Measurements from ENCODE around the gene TBR1.

DNA sequence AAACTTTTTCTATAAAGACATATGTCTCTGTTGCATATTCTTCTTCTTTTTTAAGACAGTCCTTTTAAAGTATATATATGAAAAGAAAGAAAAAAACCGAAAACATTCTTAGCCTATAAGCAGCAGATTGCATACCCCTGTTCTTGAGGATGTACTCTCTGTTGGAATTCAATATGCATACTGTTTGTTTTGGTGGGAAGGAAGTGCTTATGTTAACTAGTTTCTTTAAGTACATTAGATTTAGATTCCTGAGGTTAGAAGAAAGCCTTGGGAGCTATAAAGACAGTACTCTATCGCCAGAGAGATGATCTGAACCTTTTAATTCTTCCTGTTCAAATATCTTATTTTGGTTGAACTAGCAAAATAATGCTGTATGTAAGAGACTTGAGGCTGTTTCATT, 46.8 kb upstream of the TBR1 start:
- no peak for TF ChIP-seq CTCF (IDR thresholded peaks at IDR 0.05)
- TF ChIP-seq POLR2A (IDR thresholded peaks at IDR 0.05): no peak

Measured in lower leg skin (tissue), 3 donors.